IPS DF 4.7 (cell line): ENCODE results near the gene PTPRM.

Source experiments
- DNase-seq: peaks from one replicate; pipeline ENCODE4 v3.0.0-alpha.2; 2013; ENCODE audit warnings: low spot score; ENCODE audit errors: extremely low read depth

Gene PTPRM

GRCh38 chr18:7750095-7750663, 183.1 kb downstream of the PTPRM start:
- DNase-seq = no peak

DNA sequence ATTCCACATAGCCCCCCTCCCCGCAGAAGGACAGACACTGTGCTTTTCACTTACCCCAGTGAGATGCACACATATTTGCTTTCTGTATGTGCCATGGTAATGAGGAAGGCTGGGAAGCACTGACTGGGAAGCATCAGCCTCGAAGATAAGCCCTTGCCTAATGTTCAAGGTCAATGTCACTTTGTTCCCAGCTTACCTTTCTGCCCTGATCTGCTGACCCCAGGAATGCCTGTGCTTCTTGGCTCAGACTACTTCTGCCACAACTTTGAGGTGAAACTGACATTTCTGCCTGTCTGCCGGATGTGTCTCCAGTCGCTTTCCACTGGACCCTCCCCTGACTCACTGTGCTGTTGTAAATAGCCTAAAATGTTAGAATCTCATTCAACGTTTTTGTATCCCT, 183.8 kb downstream of the PTPRM start:
- DNase-seq = no peak

- DNase-seq = no peak
Measured at GRCh38 chr18:7754258-7754657, 187.1 kb downstream of the PTPRM start.

DNA sequence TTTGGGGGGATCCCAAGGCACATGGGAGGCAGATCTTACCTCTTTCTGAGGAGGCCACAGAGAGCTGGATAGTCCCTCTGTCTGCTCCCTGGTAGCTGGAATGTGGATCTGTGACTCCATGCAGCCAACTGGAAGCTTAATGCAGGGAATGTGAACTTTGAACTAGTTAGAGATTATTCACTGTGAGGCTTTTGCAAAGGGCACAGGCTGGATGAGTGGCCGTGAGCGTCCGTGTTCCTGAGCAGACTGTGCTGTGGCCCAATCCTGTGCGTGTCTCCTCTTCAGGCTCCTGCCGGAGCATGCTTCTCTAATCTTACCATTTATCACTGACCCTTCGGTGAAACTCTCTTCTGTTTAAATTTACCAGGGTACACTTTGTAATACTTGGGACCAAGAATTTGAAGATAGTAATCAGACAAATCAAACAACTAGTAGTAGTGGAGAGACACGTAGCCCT, 187.6 kb downstream of the PTPRM start:
- no peak for DNase-seq

GRCh38 chr18:7755753-7756475, 188.8 kb downstream of the PTPRM start:
- no peak for DNase-seq

DNA sequence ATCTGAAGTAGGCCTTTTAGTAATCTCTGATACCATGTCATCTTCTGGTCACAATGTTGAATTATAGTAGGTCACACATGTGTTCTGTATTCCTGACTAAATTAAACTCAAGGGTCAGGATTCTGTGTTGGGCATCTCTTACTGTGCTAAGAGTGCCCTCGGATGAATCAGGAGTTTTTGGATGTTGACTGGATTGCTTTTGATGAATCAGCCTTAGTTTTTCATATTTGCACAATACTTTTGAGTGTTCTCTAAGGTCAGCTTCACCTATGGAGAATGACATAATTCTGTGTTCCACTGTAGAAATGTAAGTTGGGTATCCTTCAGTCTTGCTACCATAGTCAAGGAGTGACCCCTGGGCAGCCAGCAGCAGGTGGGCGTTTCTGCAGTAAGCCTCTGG, 190.1 kb downstream of the PTPRM start:
- no peak for DNase-seq

DNA sequence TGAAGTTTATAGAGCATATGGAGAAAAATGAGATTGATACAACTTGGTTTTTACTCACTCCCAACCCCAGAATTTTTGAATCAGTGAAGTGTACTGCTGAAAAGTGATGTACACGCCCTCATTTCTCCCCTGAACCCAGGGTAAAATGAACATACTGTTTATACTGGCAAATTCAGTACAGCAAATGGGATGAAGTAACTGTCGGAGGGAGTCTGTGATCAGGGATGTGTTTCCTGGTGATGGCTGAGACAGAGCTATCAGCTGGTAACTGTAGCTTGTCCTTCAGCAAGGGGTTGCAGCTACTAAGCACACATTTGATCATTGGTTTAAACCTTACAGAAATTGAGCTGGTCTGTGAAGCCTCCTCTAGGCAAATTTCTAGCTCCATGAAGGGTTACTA, 191.6 kb downstream of the PTPRM start:
- no peak for DNase-seq

DNA sequence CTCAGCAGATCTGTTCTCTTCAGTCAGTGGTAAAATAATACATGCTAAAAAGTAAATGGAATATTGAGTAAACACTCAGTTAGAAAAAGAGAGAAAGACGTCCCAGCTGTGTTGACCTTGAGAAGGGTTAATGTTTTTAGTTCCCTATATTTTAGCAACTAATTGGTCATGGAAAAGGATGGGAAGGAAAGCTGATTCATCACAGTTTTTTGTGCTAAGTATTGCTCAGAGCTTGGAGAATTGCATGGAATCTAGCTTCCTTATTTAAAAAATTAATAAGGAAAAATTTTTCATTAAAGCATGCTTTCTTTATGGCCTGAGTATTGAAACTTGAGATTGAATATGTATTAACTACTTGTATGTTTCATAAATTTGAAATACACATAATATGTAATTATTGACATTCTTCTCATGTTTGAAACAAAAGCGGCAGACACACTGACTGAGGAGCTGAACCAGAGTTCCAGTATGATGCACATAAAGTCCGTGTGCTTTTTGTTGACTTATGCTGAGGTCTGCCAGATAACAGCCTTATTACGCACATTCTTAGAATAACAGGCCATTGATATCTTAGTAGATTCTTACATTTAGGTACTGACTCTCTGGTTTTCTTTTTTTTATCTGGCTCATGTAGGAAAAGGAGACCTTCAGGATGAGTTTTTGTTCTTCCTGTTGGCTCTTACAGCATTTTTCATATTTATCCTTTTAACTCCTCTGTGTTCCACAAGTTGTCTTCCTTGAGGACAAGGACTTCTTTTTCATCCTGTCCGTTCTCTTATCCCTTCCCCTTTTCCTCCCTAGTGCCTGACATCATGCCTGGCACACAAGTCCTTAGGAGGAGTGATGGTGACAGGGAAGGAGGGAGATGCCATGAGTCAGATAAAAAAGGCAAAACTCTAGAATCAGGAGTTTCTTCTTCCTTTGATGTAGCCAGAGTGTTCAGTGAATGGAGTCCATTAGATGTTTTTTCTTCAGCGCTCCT, 194.1 kb downstream of the PTPRM start:
- no peak for DNase-seq

GRCh38 chr18:7764405-7764804, 197.3 kb downstream of the PTPRM start:
- DNase-seq = no peak

DNA sequence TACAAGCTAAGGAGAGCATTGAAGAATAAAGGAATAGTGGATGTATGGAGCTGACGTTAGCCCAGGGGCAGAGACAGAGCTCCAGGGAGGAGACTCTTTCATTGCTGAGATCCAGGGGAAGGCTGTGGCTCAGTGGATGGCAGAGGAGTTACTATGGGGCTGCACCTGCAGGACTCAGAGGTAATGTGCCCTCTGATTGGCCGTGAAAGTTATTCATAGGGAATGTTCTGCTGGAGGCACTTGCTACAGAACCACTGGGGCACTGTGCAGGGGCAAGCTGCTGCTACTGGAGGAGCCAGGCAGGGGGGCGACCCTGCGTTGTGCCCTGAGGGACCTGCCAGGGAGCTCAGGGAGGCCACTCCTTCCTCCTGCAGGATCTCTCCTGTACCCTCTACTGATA, 199.2 kb downstream of the PTPRM start:
- no peak for DNase-seq

DNA sequence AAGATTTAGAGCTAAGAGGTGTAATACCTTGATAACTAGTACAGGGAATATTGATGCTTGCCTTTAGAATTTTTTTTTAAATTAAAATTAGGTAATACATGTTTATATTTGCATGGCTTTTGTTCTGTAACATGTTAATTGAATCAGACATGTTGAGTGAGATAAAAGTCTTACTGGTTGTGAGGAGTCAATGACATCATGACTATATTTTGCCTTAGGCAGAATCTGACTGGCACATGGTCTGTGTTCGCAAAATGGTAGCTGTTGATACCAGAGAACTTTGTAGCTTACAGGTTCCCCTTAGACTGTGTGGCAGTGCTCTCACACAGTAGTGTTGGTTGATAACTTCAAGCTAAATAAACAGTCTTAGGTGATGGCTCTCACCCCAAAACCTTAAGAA, 199.7 kb downstream of the PTPRM start:
- DNase-seq = no peak

DNA sequence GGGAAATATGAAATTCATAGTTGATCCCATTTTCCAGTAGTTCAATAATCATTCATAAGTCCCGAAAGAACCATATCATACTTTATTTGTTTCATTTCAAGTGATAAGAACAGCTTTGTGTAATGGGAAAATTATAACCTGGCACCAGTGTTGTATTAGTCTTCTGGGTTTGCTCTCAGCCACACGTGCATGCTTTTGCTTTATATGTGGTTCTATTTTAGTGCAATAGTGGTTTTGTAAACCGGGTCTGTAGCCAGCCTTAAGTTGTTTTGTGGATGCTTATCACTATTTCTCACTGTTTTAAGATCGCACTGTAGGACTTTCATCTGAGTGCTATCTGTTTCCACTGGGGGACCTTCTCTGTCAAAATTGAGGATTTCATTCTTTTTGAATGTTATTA, 203.8 kb downstream of the PTPRM start:
- no peak for DNase-seq

DNA sequence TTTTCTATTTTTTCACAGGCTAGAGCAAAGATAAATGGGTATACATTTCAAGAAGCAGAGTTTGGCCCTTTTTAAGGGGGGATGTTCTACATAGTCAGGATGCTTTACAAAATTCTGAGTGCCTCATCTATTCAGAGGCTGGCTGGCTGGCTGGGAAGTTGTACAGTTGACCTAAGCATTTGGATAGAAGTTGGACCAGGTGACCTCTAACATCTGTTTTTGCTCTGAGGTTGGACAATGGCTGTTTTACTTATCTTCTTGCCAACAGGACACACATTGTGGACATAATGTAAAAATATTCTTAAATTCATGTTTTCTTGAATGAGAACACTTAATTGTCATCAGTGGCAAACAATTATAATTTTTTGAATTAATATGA, 205.4 kb downstream of the PTPRM start:
- no peak for DNase-seq

DNA sequence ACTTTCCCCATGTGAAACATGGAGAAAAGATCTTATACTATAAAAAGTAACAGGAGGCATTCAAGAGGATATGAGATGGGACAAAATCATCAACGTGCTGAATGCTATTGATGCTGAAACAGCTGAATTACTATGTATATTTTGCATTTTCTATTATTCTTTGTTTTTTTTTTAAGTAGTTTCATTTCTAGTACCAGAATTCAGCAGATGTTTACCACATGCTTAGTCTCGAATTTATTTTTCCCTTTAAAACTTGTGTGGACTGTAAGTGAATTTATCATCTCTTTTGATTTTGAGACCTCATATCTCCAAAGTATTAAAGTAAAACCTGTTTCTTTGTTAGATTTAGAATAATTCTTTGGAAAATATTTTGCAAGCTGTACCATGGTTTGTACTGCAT, 205.8 kb downstream of the PTPRM start:
- DNase-seq = no peak

DNA sequence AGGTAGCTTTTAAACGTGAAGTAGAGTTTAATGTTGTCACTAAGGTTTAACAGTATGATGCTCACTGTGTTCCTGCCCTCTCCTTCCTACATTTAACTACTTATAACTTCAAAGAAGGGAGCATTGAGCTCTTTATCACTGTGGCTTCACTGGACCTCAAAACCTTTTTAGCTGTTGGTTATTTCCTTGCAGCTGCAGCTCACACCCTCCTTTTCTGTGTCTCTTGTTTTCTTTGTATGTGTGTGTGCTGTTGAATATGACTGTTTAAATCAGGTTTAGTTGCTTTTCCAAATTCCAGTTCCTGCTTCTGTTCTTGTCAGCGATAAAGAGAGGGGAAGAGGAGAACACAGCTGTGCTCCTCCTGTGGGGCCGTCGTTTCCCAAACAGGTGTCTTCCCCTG, 208.0 kb downstream of the PTPRM start:
- DNase-seq = no peak

- no peak for DNase-seq
Measured at GRCh38 chr18:7775843-7776242, 208.7 kb downstream of the PTPRM start.

DNA sequence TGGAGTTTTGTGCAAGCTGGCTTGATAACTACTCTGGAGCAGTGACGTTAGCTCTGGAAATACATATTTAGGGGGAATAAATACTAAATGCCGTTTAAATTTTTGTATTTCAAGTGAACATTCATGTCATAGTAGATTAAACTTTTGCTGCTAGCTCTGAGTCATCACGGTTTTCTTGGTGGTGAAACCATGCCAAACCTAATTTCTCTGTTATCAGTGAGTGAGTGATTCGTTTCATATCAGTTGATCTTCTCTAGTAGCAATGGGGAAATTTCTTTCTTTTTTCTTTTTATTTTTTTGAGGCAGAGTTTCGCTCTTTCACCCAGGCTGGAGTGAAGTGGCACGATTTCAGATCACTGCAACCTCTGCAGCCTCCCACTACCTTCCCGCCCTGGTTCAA, 211.1 kb downstream of the PTPRM start:
- no peak for DNase-seq

GRCh38 chr18:7779211-7779610, 212.1 kb downstream of the PTPRM start:
- no peak for DNase-seq

DNA sequence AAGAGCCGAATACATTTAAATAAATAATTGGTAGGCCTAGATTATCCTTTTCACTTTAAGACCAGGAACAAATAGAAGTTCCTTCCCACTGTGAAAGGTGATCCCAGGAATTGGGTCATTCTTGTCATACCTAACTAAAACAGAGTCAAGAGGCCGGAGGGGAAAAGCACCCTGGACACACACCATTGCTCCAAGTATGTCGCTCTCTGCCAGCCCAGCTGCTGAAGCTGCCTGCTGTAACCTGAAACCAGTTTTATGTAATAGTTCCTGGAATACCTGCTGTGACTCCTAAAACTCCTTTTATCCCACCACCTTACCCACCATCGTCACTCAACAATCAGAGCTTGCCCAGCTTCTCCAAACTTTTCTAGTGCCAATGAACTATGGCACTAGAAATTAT, 217.1 kb downstream of the PTPRM start:
- DNase-seq = no peak

DNA sequence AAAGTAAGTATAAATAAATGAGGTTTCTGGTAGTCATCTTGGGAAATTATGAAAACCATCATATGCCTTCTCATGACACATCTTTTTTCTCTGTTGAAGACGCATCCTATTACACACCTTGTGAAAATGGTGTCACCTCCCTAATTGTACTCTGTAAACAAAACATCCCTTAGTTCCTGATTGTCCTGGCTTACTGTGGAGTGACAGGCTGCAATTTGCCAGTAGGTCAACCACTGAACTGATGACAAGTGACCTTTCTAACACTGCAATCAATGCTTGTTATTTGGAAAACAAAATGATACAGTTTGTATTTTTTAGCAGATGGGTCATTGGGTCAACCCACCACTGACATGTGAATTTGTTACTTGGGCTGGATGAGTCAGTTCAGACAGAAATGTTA, 219.5 kb downstream of the PTPRM start:
- no peak for DNase-seq

DNA sequence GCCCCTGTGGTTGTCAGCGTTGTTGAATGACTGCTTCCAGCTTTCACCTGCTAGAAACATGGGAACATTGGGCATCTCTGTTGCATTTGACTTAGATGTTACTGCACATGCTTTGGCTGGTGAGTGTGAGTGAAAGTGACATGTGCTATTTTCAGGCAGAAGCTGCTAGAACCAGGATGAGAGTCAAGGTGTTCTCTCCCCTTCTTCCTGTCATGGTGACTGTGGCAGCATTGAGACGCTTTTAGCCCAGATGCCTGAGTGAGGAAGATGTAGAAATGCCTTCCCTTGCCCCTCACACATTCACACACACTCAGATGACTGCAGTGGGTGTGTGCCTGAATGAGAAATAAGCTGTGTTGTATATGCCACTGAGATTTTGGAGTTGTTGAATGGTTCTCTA, 220.2 kb downstream of the PTPRM start:
- no peak for DNase-seq

DNA sequence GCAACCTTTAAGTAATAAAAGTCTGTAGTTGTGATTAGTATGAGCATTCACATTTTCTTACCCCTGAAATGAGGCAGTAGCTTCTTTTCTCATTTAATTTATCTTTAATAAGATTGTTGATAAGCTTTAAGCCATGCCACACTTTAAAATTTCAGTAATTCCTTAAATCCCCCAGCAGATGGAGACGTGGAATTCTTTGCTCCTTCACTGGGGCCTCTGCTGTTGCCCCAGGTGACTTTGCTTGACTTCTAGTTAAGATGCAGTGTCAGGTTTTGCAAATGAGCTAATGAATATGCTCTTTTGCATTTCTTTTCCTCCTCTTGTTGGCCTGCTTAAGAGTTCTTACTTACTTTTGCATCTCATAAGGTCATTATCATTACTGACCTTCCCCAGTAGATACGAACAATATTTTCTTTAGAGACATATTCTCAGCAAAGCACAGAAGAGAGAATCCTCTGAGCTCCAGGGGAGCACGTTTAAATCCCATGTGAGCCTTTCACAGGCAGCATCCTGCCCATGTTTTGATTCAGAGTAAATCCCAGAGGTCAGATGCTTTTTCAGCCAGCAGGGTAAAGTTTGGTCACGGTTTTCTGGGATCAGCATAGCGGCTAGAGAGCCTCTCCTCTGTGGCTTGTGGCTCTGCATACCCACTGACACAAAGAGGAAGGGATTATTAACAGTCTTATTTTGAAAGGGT, 222.9 kb downstream of the PTPRM start:
- DNase-seq = peak; percentile 66
